ENCODE data around the gene JAK1. TPM values are rescaled to one million over a fixed set of nuclear protein-coding genes. Genes with fewer than 3 reads are reported as not detected.
A peak's percentile ranks its signal among the peaks of the same experiment; 100 is the strongest.

The JAK1 gene
- total and polyA plus RNA-seq, 9 of the 15 experiments (the other 6 are each of a cell fraction or from before 2014, with no cell fraction given) = 9.7 to 44.1 (median 42.5) TPM

DNA sequence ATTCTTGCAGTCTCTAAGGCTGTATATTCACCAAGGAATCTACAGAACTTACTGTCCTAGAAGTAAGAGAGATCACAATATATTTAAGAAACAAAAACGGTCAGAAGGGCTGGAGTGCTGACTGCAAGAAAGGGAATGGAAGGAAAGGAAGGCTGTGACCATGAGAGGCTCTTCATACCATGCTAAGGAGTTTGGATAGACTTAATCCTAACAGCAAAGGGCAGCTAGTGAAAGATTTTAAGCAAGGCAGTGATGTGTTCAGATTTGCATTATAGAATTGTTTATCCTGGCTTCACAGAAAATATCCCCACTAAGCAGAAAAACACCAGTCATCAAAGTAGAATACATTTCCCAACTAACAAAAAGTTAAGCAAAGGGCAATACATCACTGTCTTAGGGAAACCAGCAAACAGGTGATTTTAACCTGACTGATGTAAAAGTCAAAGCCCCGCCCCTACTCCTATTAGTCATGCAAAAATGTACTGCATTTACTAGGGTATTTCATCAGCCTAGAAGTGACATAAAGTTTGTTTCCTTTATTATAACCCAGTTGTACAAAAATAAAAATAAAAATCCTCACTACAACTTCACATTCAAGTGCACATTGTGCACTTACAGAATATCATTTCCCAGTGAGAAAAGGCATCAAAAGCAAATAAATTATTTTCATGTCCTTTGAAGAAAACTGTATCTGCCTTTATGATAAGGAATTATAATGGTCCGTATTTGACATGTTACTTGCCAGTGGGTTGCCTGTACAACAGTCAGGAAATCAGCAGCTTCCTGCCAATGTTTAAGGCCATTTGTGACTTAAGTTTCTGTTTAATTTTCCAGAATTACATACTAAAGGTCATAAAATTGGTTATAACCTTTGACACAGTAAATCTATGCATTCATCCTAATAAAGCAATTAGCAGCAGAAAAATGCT, 17.2 kb downstream of the JAK1 start (continued):
- TF ChIP-seq CEBPZ (IDR thresholded peaks at IDR 0.05; ENCODE audit: borderline replicate concordance, low read depth, low read length) (no peak), ADNP (tag; IDR thresholded peaks at IDR 0.05) (no peak), SNIP1 (IDR thresholded peaks at IDR 0.05; ENCODE audit: low read depth) (no peak), ELF4 (CRISPR knock-in tag; IDR thresholded peaks at IDR 0.05) (no peak), ZNF263 (CRISPR knock-in tag; IDR thresholded peaks at IDR 0.05; ENCODE audit: borderline replicate concordance) (no peak), L3MBTL2 (IDR thresholded peaks at IDR 0.05) (no peak), ZNF133 (CRISPR knock-in tag; IDR thresholded peaks at IDR 0.05) (no peak), ZBTB12 (CRISPR knock-in tag; IDR thresholded peaks at IDR 0.05) (no peak), MAX (CRISPR knock-in tag; IDR thresholded peaks at IDR 0.05) (no peak), ZNF184 (CRISPR knock-in tag; IDR thresholded peaks at IDR 0.05) (no peak), SRF (CRISPR knock-in tag; IDR thresholded peaks at IDR 0.05) (no peak), ZNF707 (CRISPR knock-in tag; conservative IDR thresholded peaks at IDR 0.05) (no peak), HDAC2 (IDR thresholded peaks at IDR 0.05) (0 out of 2 replicates have a peak, but pooled peaks have one; percentile 36), TGIF2 (CRISPR knock-in tag; IDR thresholded peaks at IDR 0.05) (no peak), HOXB6 (CRISPR knock-in tag; IDR thresholded peaks at IDR 0.05; ENCODE audit: borderline replicate concordance) (no peak)
- TF ChIP-seq, protein P1, sequence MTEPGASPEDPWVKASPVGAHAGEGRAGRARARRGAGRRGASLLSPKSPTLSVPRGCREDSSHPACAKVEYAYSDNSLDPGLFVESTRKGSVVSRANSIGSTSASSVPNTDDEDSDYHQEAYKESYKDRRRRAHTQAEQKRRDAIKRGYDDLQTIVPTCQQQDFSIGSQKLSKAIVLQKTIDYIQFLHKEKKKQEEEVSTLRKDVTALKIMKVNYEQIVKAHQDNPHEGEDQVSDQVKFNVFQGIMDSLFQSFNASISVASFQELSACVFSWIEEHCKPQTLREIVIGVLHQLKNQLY (CRISPR knock-in tag; conservative IDR thresholded peaks at IDR 0.05) = no peak
- TF ChIP-seq, protein P2, sequence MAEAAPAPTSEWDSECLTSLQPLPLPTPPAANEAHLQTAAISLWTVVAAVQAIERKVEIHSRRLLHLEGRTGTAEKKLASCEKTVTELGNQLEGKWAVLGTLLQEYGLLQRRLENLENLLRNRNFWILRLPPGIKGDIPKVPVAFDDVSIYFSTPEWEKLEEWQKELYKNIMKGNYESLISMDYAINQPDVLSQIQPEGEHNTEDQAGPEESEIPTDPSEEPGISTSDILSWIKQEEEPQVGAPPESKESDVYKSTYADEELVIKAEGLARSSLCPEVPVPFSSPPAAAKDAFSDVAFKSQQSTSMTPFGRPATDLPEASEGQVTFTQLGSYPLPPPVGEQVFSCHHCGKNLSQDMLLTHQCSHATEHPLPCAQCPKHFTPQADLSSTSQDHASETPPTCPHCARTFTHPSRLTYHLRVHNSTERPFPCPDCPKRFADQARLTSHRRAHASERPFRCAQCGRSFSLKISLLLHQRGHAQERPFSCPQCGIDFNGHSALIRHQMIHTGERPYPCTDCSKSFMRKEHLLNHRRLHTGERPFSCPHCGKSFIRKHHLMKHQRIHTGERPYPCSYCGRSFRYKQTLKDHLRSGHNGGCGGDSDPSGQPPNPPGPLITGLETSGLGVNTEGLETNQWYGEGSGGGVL (CRISPR knock-in tag; IDR thresholded peaks at IDR 0.05) = no peak
- TF ChIP-seq, protein P3, sequence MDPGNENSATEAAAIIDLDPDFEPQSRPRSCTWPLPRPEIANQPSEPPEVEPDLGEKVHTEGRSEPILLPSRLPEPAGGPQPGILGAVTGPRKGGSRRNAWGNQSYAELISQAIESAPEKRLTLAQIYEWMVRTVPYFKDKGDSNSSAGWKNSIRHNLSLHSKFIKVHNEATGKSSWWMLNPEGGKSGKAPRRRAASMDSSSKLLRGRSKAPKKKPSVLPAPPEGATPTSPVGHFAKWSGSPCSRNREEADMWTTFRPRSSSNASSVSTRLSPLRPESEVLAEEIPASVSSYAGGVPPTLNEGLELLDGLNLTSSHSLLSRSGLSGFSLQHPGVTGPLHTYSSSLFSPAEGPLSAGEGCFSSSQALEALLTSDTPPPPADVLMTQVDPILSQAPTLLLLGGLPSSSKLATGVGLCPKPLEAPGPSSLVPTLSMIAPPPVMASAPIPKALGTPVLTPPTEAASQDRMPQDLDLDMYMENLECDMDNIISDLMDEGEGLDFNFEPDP (CRISPR knock-in tag; IDR thresholded peaks at IDR 0.05) = no peak

Measured in K562 (cell line).